Islet of Langerhans (tissue), 1 donor: Measurements from ENCODE around the gene GOLGA8A.
A peak's percentile ranks its signal among the peaks of the same experiment; 100 is the strongest.
"Not testable (repeated sequence)": the region's sequence is repeated elsewhere in the genome, so short reads cannot be mapped to it uniquely, and the experiment has no call there.

Experiments used
- FAIRE-seq: peaks from one replicate; lab custom pipeline; 2011; peaks lifted over from hg19 to GRCh38; lab: Jason Lieb, UNC

GOLGA8A gene

GRCh38 chr15:34437687-34438086 lies at the start of gene GOLGA8A:
Gene GOLGA8A, minus strand, starts transcription at chr15:34437808. Its CDS starts 48,117 bp downstream, at chr15:34389691.
- no peak for FAIRE-seq

GRCh38 chr15:34483644-34484043 lies 46.0 kb upstream of the GOLGA8A start:
- no peak for FAIRE-seq

GRCh38 chr15:34481370-34481769 lies 43.8 kb upstream of the GOLGA8A start:
- FAIRE-seq = no peak

- no peak for FAIRE-seq
Observed at GRCh38 chr15:34473840-34474239, 36.2 kb upstream of the GOLGA8A start.

GRCh38 chr15:34472947-34473346 lies 35.3 kb upstream of the GOLGA8A start:
- FAIRE-seq = no peak

GRCh38 chr15:34470892-34471291 lies 33.3 kb upstream of the GOLGA8A start:
- no peak for FAIRE-seq

GRCh38 chr15:34470091-34470490 lies 32.5 kb upstream of the GOLGA8A start:
- FAIRE-seq = no peak

GRCh38 chr15:34461730-34462129 lies 24.1 kb upstream of the GOLGA8A start:
- FAIRE-seq = no peak

GRCh38 chr15:34460451-34460850 lies 22.8 kb upstream of the GOLGA8A start:
- FAIRE-seq = peak; percentile 76

- FAIRE-seq = no peak
Observed at GRCh38 chr15:34456658-34457057, 19.1 kb upstream of the GOLGA8A start.

GRCh38 chr15:34442891-34443290 lies 5.3 kb upstream of the GOLGA8A start:
- no peak for FAIRE-seq

- no peak for FAIRE-seq
Observed at GRCh38 chr15:34439878-34440277, 2.3 kb upstream of the GOLGA8A start.

GRCh38 chr15:34436956-34437442 lies 609 bp downstream of the GOLGA8A start:
- no peak for FAIRE-seq

GRCh38 chr15:34436126-34436955 lies 1.3 kb downstream of the GOLGA8A start:
- FAIRE-seq = no peak

GRCh38 chr15:34435658-34436057 lies 1.9 kb downstream of the GOLGA8A start:
- FAIRE-seq = no peak

GRCh38 chr15:34434627-34435305 lies 2.8 kb downstream of the GOLGA8A start:
- FAIRE-seq = no peak

- not testable (repeated sequence) for FAIRE-seq
Observed at GRCh38 chr15:34433956-34434626, 3.5 kb downstream of the GOLGA8A start.

- FAIRE-seq = not testable (repeated sequence)
Observed at GRCh38 chr15:34430642-34431041, 7.0 kb downstream of the GOLGA8A start.

GRCh38 chr15:34423425-34424090 lies 14.1 kb downstream of the GOLGA8A start:
- FAIRE-seq = not testable (repeated sequence)

- FAIRE-seq = not testable (repeated sequence)
Observed at GRCh38 chr15:34420953-34421352, 16.7 kb downstream of the GOLGA8A start.

- FAIRE-seq = not testable (repeated sequence)
Observed at GRCh38 chr15:34418435-34418834, 19.2 kb downstream of the GOLGA8A start.

GRCh38 chr15:34409511-34409910 lies 28.1 kb downstream of the GOLGA8A start:
- not testable (repeated sequence) for FAIRE-seq
